Measurements from ENCODE around the gene KIFC1.

DNA sequence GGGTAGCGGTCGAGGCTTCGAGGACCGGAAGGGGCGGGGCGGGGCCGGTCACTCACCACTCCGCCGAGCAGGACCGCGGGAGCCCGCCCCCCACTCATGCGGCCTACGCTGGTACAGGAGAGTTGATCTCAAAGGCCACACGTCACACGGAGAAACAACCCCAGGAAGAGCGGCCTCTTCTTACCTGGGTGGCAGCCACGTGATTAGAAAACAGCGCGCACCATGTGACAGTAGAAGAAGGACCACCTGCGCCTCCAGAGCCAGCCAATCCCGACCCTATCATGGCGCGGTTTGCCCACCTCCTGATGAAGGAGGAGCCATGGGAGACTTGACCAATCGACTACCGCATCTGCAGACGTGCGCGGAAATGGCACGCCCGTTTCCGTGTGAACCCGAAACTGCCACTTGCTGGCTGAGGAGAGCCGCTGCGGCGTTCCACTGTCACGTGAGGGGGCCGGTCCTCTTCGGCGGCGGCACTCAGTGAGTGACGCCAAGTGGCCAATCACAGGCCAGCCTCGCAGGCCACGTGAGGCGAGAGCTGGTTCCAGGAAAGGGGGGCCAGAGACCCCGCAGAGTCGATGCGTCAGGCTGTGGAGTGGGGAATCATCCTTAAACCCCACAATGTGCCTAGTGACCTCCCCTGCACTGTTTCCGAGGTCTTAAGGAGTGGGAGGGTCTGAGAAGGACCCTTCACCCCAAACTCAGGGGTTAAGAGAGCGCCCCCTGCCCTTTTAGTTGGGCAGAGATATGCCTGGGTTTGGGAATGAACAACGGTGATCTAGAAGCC, 26.5 kb downstream of the KIFC1 start, which contains the start of gene CUTA:
- TF ChIP-seq, protein P1, sequence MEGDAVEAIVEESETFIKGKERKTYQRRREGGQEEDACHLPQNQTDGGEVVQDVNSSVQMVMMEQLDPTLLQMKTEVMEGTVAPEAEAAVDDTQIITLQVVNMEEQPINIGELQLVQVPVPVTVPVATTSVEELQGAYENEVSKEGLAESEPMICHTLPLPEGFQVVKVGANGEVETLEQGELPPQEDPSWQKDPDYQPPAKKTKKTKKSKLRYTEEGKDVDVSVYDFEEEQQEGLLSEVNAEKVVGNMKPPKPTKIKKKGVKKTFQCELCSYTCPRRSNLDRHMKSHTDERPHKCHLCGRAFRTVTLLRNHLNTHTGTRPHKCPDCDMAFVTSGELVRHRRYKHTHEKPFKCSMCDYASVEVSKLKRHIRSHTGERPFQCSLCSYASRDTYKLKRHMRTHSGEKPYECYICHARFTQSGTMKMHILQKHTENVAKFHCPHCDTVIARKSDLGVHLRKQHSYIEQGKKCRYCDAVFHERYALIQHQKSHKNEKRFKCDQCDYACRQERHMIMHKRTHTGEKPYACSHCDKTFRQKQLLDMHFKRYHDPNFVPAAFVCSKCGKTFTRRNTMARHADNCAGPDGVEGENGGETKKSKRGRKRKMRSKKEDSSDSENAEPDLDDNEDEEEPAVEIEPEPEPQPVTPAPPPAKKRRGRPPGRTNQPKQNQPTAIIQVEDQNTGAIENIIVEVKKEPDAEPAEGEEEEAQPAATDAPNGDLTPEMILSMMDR (IDR thresholded peaks at IDR 0.05) = peak; percentile 41
- peak; percentile 61 for TF ChIP-seq POLR2AphosphoS5 (IDR thresholded peaks at IDR 0.05; ENCODE audit: low read depth, low read length)
- TF ChIP-seq RAD21 (IDR thresholded peaks at IDR 0.05; ENCODE audit: low read length) = no peak
- no peak; the same call in 1 of the 2 replicates for TF ChIP-seq TCF12 (IDR thresholded peaks at IDR 0.05)
- no peak for TF ChIP-seq FOXM1 (IDR thresholded peaks at IDR 0.05; ENCODE audit: low read depth)
- TF ChIP-seq SMC3 (IDR thresholded peaks at IDR 0.05; ENCODE audit: low read depth, low read length) = no peak
- TF ChIP-seq, protein P2, sequence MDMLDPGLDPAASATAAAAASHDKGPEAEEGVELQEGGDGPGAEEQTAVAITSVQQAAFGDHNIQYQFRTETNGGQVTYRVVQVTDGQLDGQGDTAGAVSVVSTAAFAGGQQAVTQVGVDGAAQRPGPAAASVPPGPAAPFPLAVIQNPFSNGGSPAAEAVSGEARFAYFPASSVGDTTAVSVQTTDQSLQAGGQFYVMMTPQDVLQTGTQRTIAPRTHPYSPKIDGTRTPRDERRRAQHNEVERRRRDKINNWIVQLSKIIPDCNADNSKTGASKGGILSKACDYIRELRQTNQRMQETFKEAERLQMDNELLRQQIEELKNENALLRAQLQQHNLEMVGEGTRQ (IDR thresholded peaks at IDR 0.05; ENCODE audit: borderline replicate concordance, low read depth, low read length) = peak; percentile 99
- TF ChIP-seq, protein P3, sequence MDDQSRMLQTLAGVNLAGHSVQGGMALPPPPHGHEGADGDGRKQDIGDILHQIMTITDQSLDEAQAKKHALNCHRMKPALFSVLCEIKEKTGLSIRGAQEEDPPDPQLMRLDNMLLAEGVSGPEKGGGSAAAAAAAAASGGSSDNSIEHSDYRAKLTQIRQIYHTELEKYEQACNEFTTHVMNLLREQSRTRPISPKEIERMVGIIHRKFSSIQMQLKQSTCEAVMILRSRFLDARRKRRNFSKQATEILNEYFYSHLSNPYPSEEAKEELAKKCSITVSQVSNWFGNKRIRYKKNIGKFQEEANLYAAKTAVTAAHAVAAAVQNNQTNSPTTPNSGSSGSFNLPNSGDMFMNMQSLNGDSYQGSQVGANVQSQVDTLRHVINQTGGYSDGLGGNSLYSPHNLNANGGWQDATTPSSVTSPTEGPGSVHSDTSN (IDR thresholded peaks at IDR 0.05) = peak; percentile 42; the same call in 1 of the 2 replicates
- peak; percentile 89 for TF ChIP-seq ELF1 (IDR thresholded peaks at IDR 0.05)

Measured in SK-N-SH (cell line).